Measurements from ENCODE around the gene CDK3.

- no peak for TF ChIP-seq POLR2A (IDR thresholded peaks at IDR 0.05; ENCODE audit: low read length)
- TF ChIP-seq GATA1 (IDR thresholded peaks at IDR 0.05; ENCODE audit: low read depth, low read length), result no peak
Measured at GRCh38 chr17:76046064-76046463, 45.4 kb downstream of the CDK3 start.

All from erythroblast (primary cell).